Right lobe of liver (tissue), 6 donors: Measurements from ENCODE around the gene VSX1. TPM values are rescaled to one million over a fixed set of nuclear protein-coding genes. Genes with fewer than 3 reads are reported as not detected.

Source experiments
- ATAC-seq, 4 donors: fragments of 200-7000 bp; cut with Tn5 transposase; one replicate each; pipeline ENCODE4 v1.9.1; 2020; ENCODE audit warnings: mild to moderate bottlenecking in 4 of 4, moderate library complexity in 4 of 4
- DNase-seq, 3 donors: peaks; one replicate each; pipeline ENCODE4 v3.0.0-alpha.2; 2020
- H3K27ac ChIP-seq, 3 donors: fragments of 200-600 bp; one replicate each; pipeline ENCODE4 v1.8.0; 2022
- H3K27me3 ChIP-seq, 2 donors: fragments of 200-600 bp; one replicate each; pipeline ENCODE4 v1.8.0; 2022
- H3K36me3 ChIP-seq, 4 donors: fragments of 200-600 bp; sonication (generic) in 1 of 4; one replicate each; pipeline versions ENCODE4 v1.5.1 to v1.8.0; 2017 to 2022; ENCODE audit warnings: control low read depth in 1 of 4
- H3K4me1 ChIP-seq, 4 donors: fragments of 200-600 bp; sonication (generic) in 1 of 4; one replicate each; pipeline versions ENCODE4 v1.5.1 to v1.8.0; 2017 to 2022; ENCODE audit warnings: control low read depth in 1 of 4
- H3K4me3 ChIP-seq, 3 donors: fragments of 200-600 bp; one replicate each; pipeline ENCODE4 v1.8.0; 2022
- H3K9me3 ChIP-seq, 4 donors: fragments of 200-600 bp; sonication (generic) in 1 of 4; one replicate each; pipeline versions ENCODE4 v1.5.1 to v1.8.0; 2017 to 2022; ENCODE audit warnings: control low read depth in 1 of 4
- POLR2A ChIP-seq: fragments of 450-650 bp; IDR thresholded peaks from one replicate; pipeline ENCODE4 v1.6.1; 2017; ENCODE audit warnings: antibody characterized with exemption, mild to moderate bottlenecking
- WGBS: methylation state at CpG from one replicate; pipeline ENCODE4 v1.1.6; 2018; ENCODE audit warnings: low coverage, low lambda C conversion rate; ENCODE audit not compliant: insufficient coverage; ENCODE audit errors: missing lambda C conversion rate; 5-methylcytosine and 5-hydroxymethylcytosine counted together
- intact Hi-C, 2 donors: fragments of 100-400 bp; cut with DNase I; formaldehyde crosslinking; loops; one replicate each; pipeline versions ENCODE4 v1.11.2 to v1.14.1; 2022
- total RNA-seq, 6 experiments: library from RNA; depleted of rRNA in 2 of 6; stranded (reverse); fragments of >200 nt in 2 of 6; fragmentation: NEBNext Ultra II Directional in 3 of 6; extraction: Animal tissue kit (Norgen Biotek cat#: 25700) in 3 of 6; gene quantifications; one replicate each; pipeline versions ENCODE4 v1.1.0 to v1.2.4, GENCODE V29; 2016 to 2023
- TF ChIP-seq, protein P1 (sequence below), 4 donors: fragments of 200-600 bp in 3 of 4; fragments of 450-650 bp in 1 of 4; IDR thresholded peaks; one replicate each; pipeline versions ENCODE4 v1.5.1 to v1.8.0; 2016 to 2022; ENCODE audit warnings: antibody characterized with exemption in 4 of 4, mild to moderate bottlenecking in 2 of 4
- donor health status: DM: no; HTN: yes; CAD: no.
- donor health status: DM: no; HTN: no; CAD: no.
- donor health status: DM: no; HTN: no; CAD: no.
- donor health status: DM: no; HTN: yes; CAD: no.
- donor health status: DM: no; HTN: yes; CAD: no.

VSX1 gene
- total RNA-seq, 6 experiments from 2014 or later, result 0.25 to 0.73 TPM; not detected in 4

DNA sequence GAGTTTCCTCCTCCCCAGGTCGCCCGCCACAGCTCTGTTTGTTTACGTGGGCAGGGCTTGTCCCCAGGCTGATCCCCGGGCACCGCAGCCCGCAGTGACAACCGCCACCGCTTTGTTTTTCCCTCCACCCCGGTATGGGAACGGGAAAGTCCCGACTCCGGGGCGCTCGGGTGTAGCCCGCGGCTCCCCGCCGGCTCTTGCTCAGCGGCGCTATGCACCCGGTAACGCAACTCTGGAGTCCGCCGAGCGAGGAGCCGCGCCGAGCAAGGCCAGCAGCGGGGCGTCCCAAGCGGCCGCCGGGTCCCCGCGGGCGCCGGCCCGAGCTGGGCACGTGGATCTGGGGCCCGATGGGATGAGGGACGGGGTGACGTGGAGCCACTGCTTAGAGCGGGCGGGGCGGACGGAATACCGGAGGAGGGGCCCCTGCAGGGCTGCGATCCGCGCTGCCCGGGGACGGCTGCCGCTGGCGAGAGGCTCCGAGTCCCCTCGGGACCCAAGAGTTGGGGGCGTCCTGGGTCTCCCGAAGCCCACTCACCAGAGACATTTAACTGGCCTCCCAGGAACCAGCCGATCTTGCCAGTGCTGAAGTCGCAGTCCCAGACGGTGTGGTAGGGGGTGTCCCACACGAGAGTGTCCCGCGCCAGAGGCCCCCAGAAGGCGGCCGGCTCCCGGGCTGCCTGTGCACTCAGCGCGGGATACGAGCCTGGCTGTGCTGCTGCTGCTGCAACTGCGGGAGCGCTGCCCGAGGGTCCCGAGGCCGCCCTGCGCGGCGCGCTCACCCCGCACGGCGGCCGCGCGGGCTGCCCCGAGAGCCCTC lies 24.5 kb downstream of the VSX1 start:
- H3K27ac ChIP-seq, result peak overlapping the region; percentile 68 to 84 (median 81)
- no peaks in the 10 kb centered on the region for H3K27me3 ChIP-seq
- TF ChIP-seq, protein P1, sequence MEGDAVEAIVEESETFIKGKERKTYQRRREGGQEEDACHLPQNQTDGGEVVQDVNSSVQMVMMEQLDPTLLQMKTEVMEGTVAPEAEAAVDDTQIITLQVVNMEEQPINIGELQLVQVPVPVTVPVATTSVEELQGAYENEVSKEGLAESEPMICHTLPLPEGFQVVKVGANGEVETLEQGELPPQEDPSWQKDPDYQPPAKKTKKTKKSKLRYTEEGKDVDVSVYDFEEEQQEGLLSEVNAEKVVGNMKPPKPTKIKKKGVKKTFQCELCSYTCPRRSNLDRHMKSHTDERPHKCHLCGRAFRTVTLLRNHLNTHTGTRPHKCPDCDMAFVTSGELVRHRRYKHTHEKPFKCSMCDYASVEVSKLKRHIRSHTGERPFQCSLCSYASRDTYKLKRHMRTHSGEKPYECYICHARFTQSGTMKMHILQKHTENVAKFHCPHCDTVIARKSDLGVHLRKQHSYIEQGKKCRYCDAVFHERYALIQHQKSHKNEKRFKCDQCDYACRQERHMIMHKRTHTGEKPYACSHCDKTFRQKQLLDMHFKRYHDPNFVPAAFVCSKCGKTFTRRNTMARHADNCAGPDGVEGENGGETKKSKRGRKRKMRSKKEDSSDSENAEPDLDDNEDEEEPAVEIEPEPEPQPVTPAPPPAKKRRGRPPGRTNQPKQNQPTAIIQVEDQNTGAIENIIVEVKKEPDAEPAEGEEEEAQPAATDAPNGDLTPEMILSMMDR (IDR thresholded peaks at IDR 0.05), result no peak
- peak; percentile 39 for TF ChIP-seq POLR2A
- H3K36me3 ChIP-seq, result no peaks in the 10 kb centered on the region
- peaks cover 0 to 57% (median 13%) of the 10 kb centered on the region in 4 donors for H3K4me1 ChIP-seq
- intact Hi-C loops, result no loop called here
- peak overlapping the region; percentile 62 to 68 (median 66) for H3K4me3 ChIP-seq
- no peaks in the 10 kb centered on the region for H3K9me3 ChIP-seq
- 0% methylated on average over 1 of the region's 86 CpGs for WGBS
- DNase-seq, result peak; percentile 83 to 85 (median 84)
- peak; percentile 71 to 79 (median 74) for ATAC-seq

DNA sequence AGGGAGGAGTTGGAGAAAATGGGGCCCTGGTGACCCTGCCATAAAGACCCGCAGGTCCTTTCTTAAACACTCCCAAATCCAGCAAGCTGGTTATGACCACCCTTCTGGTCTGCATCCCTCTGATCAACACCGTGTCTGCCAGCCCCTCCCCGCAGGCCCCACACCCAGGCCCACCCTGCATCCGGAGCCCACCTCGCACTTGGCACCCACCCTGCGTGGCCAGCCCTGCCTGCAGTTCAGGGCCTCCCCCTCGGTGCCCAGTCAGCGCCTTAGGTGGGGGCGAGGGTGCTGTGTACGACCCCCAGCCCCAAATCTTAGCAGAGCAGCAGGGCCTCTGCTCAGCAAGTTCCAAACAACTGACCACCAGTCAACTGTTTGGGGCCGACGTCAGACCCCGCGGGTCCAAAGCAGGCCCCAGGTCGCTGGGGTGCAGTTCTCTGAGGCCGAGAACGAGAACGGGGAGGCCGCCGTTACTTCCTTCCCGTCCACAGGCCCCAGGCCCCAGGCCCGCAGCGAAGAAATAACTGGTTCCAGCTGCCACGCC lies 25.2 kb downstream of the VSX1 start:
- H3K27me3 ChIP-seq, result no peaks in the 10 kb centered on the region
- DNase-seq, result peak in 1 of 3 donors; percentile 54
- WGBS, result no CpG with 5 or more reads among the region's 24 CpGs
- no peaks in the 10 kb centered on the region for H3K36me3 ChIP-seq
- no peaks in the 10 kb centered on the region for H3K9me3 ChIP-seq
- TF ChIP-seq POLR2A, result no peak
- TF ChIP-seq, protein P1 (IDR thresholded peaks at IDR 0.05), result no peak
- peaks cover 3 to 61% (median 13%) of the 10 kb centered on the region in 4 donors for H3K4me1 ChIP-seq
- H3K27ac ChIP-seq, result peak overlapping the region; percentile 68 to 84 (median 81)
- intact Hi-C loops, result no loop called here
- no peak for ATAC-seq
- H3K4me3 ChIP-seq, result peak overlapping the region; percentile 62 to 68 (median 66)

DNA sequence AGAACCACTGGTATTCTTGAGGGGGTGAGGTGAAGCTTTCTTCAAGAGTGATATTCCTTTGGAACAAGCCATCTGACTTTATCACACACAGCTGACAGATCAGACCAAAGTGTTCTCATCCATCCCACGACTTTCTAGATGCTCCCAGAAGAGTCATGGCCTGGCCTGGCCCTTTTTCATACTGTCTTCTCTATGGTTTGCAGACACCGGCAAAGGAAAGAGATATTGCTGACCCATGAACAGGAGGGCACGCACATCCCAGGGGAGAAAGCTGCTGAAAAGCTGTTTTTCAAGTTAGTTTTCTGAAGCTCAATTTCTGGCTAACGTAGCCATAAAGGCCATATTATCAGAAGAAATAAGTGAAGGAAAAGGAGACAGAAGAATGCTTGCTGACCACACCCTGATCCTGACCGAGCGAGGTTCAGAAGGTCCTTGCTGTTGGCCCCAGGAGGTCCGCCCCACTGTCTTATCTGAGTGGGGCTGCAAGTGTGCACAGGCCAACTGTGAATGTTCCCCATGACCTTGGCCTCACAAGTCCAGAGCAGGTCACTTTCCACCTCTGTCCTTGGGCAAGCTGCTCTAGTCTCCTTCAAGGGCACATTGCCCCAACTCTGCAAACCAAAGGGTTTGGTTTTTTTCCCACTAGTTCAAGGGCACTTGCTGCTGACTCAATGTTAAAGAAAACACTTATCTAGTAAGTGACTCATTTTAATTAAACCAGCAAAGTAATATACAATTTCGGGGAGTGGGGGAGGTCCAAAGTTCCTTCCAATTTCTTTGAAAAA lies 26.0 kb downstream of the VSX1 start:
- no peaks in the 10 kb centered on the region for H3K36me3 ChIP-seq
- H3K9me3 ChIP-seq, result no peaks in the 10 kb centered on the region
- ATAC-seq (no peak), DNase-seq (no peak)
- H3K4me1 ChIP-seq, result peaks cover 3 to 61% (median 13%) of the 10 kb centered on the region in 4 donors
- 63% methylated on average over 7 of the region's 8 CpGs for WGBS
- intact Hi-C loops, result no loop called here
- TF ChIP-seq POLR2A, result no peak
- TF ChIP-seq, protein P1 (IDR thresholded peaks at IDR 0.05), result no peak
- H3K27ac ChIP-seq, result peak overlapping the region in 2 of 3 donors; percentile 29 to 68
- H3K4me3 ChIP-seq, result peak overlapping the region in 1 of 3 donors; percentile 68
- H3K27me3 ChIP-seq, result no peaks in the 10 kb centered on the region

DNA sequence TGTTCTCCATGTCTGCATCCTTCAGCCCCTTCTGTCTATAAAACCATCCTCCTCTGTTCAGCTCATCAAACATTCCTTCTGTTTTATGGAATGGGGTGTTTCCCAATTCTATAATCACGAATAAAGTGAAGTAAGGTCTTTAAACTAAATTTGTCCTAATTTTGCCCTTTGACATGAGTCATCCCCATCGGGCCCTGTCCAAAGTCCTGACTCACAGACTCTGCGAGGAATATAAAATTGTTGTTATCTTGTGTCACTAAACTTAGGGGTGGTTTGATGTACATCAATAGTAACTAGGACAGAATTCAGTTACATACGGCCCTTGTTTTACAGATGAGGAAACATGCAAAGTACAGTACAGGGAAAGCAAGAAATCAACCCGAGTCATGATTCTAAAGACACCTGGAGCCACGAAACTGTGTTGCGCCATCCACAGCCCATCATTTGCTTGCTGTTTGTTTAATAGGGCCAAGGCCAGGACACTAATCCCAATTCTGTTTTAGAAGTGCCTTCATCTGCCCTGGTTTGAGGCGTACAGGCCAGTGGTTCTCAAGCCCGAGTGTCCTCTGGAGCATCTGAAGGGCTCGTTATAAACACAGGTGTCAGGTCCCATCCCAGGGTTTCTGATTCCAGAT lies 26.8 kb downstream of the VSX1 start:
- Histone ChIP-seq H3K27ac (peak overlapping the region in 1 of 3 donors; percentile 29), H3K9me3 (no peaks in the 10 kb centered on the region), H3K4me1 (peaks cover 3 to 60% (median 13%) of the 10 kb centered on the region in 4 donors), H3K36me3 (no peaks in the 10 kb centered on the region), H3K27me3 (no peaks in the 10 kb centered on the region), H3K4me3 (no peak overlapping the region)
- peak in 3 of 4 donors; percentile 13 to 33 (median 33) for ATAC-seq
- TF ChIP-seq POLR2A, result no peak
- TF ChIP-seq, protein P1 (IDR thresholded peaks at IDR 0.05), result no peak
- peak in 1 of 3 donors; percentile 56 for DNase-seq
- intact Hi-C loops, result no loop called here
- WGBS, result 23% methylated on average over 8 of the region's 10 CpGs
